DOHH2 (cell line): ENCODE results near the gene INSIG2.

ENCODE experiments used
- EZH2phosphoT487 ChIP-seq: fragments of 200-600 bp; sonication (generic); IDR thresholded peaks from 2 replicates; pipeline ENCODE4 v1.6.1; 2017; ENCODE audit warnings: borderline replicate concordance, mild to moderate bottlenecking, antibody characterized with exemption, low read length, moderate library complexity, mixed read lengths
- TF ChIP-seq, protein P1 (sequence below): fragments of 200-600 bp; sonication (generic); IDR thresholded peaks from one replicate; pipeline ENCODE4 v1.5.1; 2014; ENCODE audit warnings: antibody characterized with exemption, mild to moderate bottlenecking, low read depth, low read length; ENCODE audit not compliant: poor library complexity, severe bottlenecking

DNA sequence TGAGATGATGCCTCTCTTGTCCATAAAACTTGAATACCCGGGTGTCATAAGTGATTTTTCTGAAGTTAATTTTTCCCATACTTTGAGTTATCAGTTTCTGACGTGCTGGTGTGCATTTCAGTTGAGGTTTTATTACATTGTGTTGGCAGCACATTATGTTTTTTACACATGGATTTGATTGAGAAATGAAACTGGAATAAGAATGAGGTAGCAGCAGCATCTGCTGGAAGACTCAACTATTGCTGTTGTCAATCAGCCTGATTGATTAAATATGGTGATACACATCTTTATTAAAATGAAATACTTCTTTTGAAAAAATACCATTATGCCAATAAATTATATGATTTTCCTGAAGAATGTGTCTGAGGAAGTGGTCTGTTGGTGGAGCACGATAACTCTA is 60.5 kb downstream of the INSIG2 start:
- TF ChIP-seq, protein P1, sequence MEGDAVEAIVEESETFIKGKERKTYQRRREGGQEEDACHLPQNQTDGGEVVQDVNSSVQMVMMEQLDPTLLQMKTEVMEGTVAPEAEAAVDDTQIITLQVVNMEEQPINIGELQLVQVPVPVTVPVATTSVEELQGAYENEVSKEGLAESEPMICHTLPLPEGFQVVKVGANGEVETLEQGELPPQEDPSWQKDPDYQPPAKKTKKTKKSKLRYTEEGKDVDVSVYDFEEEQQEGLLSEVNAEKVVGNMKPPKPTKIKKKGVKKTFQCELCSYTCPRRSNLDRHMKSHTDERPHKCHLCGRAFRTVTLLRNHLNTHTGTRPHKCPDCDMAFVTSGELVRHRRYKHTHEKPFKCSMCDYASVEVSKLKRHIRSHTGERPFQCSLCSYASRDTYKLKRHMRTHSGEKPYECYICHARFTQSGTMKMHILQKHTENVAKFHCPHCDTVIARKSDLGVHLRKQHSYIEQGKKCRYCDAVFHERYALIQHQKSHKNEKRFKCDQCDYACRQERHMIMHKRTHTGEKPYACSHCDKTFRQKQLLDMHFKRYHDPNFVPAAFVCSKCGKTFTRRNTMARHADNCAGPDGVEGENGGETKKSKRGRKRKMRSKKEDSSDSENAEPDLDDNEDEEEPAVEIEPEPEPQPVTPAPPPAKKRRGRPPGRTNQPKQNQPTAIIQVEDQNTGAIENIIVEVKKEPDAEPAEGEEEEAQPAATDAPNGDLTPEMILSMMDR = no peak
- no peak for TF ChIP-seq EZH2phosphoT487
